Chondrocyte (in vitro differentiated cells): Measurements from ENCODE around the gene GRB2. TPM values are rescaled to one million over a fixed set of nuclear protein-coding genes. Genes with fewer than 3 reads are reported as not detected.
A peak's percentile ranks its signal among the peaks of the same experiment; 100 is the strongest.

ENCODE experiments used
- DNase-seq: peaks from one replicate; pipeline ENCODE4 v3.0.0; 2021; ENCODE audit warnings: mixed read lengths, low spot score
- H3K27ac Mint-ChIP-seq: one replicate; pipeline ENCODE4 v1.8.0; 2021; ENCODE audit warnings: mild to moderate bottlenecking, moderate library complexity, mixed read lengths; ENCODE audit not compliant: unreplicated experiment
- H3K27me3 Mint-ChIP-seq: 2 replicates; pipeline ENCODE4 v1.8.0; 2021; ENCODE audit warnings: low read depth, mixed read lengths
- H3K36me3 Mint-ChIP-seq: 2 replicates; pipeline ENCODE4 v1.8.0; 2021; ENCODE audit warnings: low read depth, mixed read lengths
- H3K4me1 Mint-ChIP-seq: 2 replicates; pipeline ENCODE4 v1.8.0; 2021; ENCODE audit warnings: low read depth, mild to moderate bottlenecking, mixed read lengths
- H3K4me3 Mint-ChIP-seq: one replicate; pipeline ENCODE4 v1.8.0; 2021; ENCODE audit warnings: mild to moderate bottlenecking, moderate library complexity, mixed read lengths; ENCODE audit not compliant: unreplicated experiment
- H3K9me3 Mint-ChIP-seq: 2 replicates; pipeline ENCODE4 v1.8.0; 2021; ENCODE audit warnings: low read depth, mixed read lengths
- CTCF ChIP-seq: fragments of 200-600 bp; sonication (generic); IDR thresholded peaks from 2 replicates; pipeline ENCODE4 v1.5.0; 2021; ENCODE audit warnings: antibody characterized with exemption, mild to moderate bottlenecking, moderate library complexity
- microRNA-seq: library from miRNA; unstranded; fragments of <30 nt; microRNA quantifications from one replicate; pipeline ENCODE4 v1.2.0, GENCODE V29; 2020; ENCODE audit warnings: borderline number of aligned reads
- total RNA-seq: library from RNA; stranded (reverse); gene quantifications from 3 replicates; pipeline ENCODE4 v1.2.1, GENCODE V29; 2021

Gene GRB2
- total RNA-seq, 1 donor from 2014 or later = 79.4 TPM

- Mint-ChIP-seq H3K4me1 (peaks cover 20% of the 10 kb centered on the region), H3K4me3 (peak overlapping the region; percentile 75), H3K27ac (peak overlapping the region; percentile 91), H3K9me3 (no peaks in the 10 kb centered on the region), H3K36me3 (peaks cover 5% of the 10 kb centered on the region), H3K27me3 (no peaks in the 10 kb centered on the region)
- DNase-seq = no peak
- TF ChIP-seq CTCF = no peak
These were observed 135.6 kb downstream of the GRB2 start for GRCh38 chr17:75269844-75270217.

Small RNAs within 50 kb of the gene (microRNA-seq; reads per million reads assigned to microRNA genes)
- gene MIR3678 = not detected

Other genes starting within 250 kb of the GRB2 start
- gene SUMO2, start 222.7 kb downstream of the GRB2 start, total RNA-seq = 307 to 347 TPM (median 312 TPM) in 3 replicates
- gene NUP85, start 200.0 kb downstream of the GRB2 start, total RNA-seq = 36.7 to 63.9 TPM (median 41.3 TPM) in 3 replicates
- 26.9 to 30.3 TPM (median 28.4 TPM) in 3 replicates for gene GGA3, start 144.1 kb downstream of the GRB2 start, total RNA-seq
- 38.2 to 49.5 TPM (median 41.1 TPM) in 3 replicates for gene MRPS7, start 143.8 kb downstream of the GRB2 start, total RNA-seq
- gene MIF4GD, start 134.4 kb downstream of the GRB2 start, total RNA-seq = 19.0 to 21.6 TPM (median 20.4 TPM) in 3 replicates
- 6.7 to 11.7 TPM (median 11.3 TPM) in 3 replicates for gene SLC25A19, start 116.2 kb downstream of the GRB2 start, total RNA-seq
- 45.6 to 52.3 TPM (median 49.5 TPM) in 3 replicates for gene TMEM94, start 51.0 kb upstream of the GRB2 start, total RNA-seq
- 27.1 to 30.4 TPM (median 30.3 TPM) in 3 replicates for gene CASKIN2, start 109.9 kb upstream of the GRB2 start, total RNA-seq
- gene TSEN54, start 110.8 kb upstream of the GRB2 start, total RNA-seq = 11.0 to 14.6 TPM (median 12.2 TPM) in 3 replicates
- 1.4 to 1.8 TPM (median 1.5 TPM) in 3 replicates for gene LLGL2, start 120.0 kb upstream of the GRB2 start, total RNA-seq
- 15.9 to 20.9 TPM (median 16.0 TPM) in 3 replicates for gene MYO15B, start 182.1 kb upstream of the GRB2 start, total RNA-seq
- 0.23 to 0.29 TPM in 2 of 3 replicates, not detected in the other for gene SMIM5, start 227.8 kb upstream of the GRB2 start, total RNA-seq